ENCODE measurements around the gene AP2A2.

- TF ChIP-seq CTCF (conservative IDR thresholded peaks at IDR 0.05; ENCODE audit: low read length) (no peak), EZH2phosphoT487 (IDR thresholded peaks at IDR 0.05; ENCODE audit: borderline replicate concordance) (no peak)
Measured at GRCh38 chr11:1008803-1009145, 83.1 kb downstream of the AP2A2 start.

All from Loucy (cell line).